Spleen (tissue), 11 donors: ENCODE data around the gene BHLHE23. TPM values are rescaled to one million over a fixed set of nuclear protein-coding genes. Genes with fewer than 3 reads are reported as not detected.

Source experiments
- DNase-seq: peaks from one replicate; pipeline ENCODE4 v3.0.0-alpha.2; 2020
- H3K27ac ChIP-seq, 8 donors: fragments of 200-600 bp; sonication (generic) in 7 of 8; 1 replicate in 4 of 8; 2 replicates in 4 of 8; pipeline versions ENCODE4 v1.5.0 to v1.8.0; 2016 to 2021; ENCODE audit warnings: inconsistent platforms in 4 of 8, mild to moderate bottlenecking in 4 of 8, moderate library complexity in 1 of 8
- H3K27me3 ChIP-seq, 7 donors: fragments of 200-600 bp; sonication (generic) in 6 of 7; replicated peaks in 1 of 7; 1 replicate in 4 of 7; 2 replicates in 3 of 7; pipeline versions ENCODE4 v1.5.0 to v1.8.0; 2016 to 2021; ENCODE audit warnings: inconsistent platforms in 3 of 7, mild to moderate bottlenecking in 1 of 7
- H3K36me3 ChIP-seq, 6 donors: fragments of 200-600 bp; sonication (generic) in 5 of 6; 1 replicate in 4 of 6; 2 replicates in 2 of 6; pipeline versions ENCODE4 v1.5.0 to v1.8.0; 2016 to 2021; ENCODE audit warnings: inconsistent platforms in 2 of 6
- H3K4me1 ChIP-seq, 6 donors: fragments of 200-600 bp; sonication (generic) in 5 of 6; 1 replicate in 3 of 6; 2 replicates in 3 of 6; pipeline versions ENCODE4 v1.5.0 to v1.8.0; 2016 to 2021; ENCODE audit warnings: inconsistent platforms in 3 of 6
- H3K4me3 ChIP-seq, 8 donors: fragments of 200-600 bp; sonication (generic) in 7 of 8; 1 replicate in 4 of 8; 2 replicates in 4 of 8; pipeline versions ENCODE4 v1.5.0 to v1.8.0; 2016 to 2021; ENCODE audit warnings: inconsistent platforms in 4 of 8, mild to moderate bottlenecking in 4 of 8, moderate library complexity in 2 of 8
- H3K9me3 ChIP-seq, 8 donors: fragments of 200-600 bp; sonication (generic) in 7 of 8; 1 replicate in 4 of 8; 2 replicates in 4 of 8; pipeline versions ENCODE4 v1.5.0 to v1.8.0; 2016 to 2021; ENCODE audit warnings: inconsistent platforms in 4 of 8
- CTCF ChIP-seq, 11 experiments: fragments of 200-600 bp in 7 of 11; fragments of 450-650 bp in 4 of 11; sonication (generic) in 4 of 11; IDR thresholded peaks in 8 of 11; conservative IDR thresholded peaks in 3 of 11; 1 replicate in 7 of 11; 2 replicates in 4 of 11; pipeline versions ENCODE4 v1.4.0 to v1.8.0; 2016 to 2021; ENCODE audit warnings: antibody characterized with exemption in 11 of 11, inconsistent platforms in 4 of 11, mild to moderate bottlenecking in 1 of 11
- POLR2A ChIP-seq, 3 donors: fragments of 450-650 bp; IDR thresholded peaks; one replicate each; pipeline ENCODE4 v1.5.1; 2017; ENCODE audit warnings: antibody characterized with exemption in 3 of 3, mild to moderate bottlenecking in 1 of 3
- POLR2AphosphoS5 ChIP-seq, 3 donors: sonication (generic); formaldehyde crosslinking; IDR thresholded peaks; one replicate each; pipeline ENCODE4 v1.5.1; 2017; ENCODE audit warnings: antibody characterized with exemption in 3 of 3
- WGBS, 5 donors: extraction: QIAGEN DNeasy Blood & Tissue Kit in 3 of 5; methylation state at CpG; one replicate each; pipeline versions ENCODE4 v1.1.5 to v1.1.7; 2013 to 2018; 5-methylcytosine and 5-hydroxymethylcytosine counted together
- intact Hi-C: fragments of 100-400 bp; cut with DNase I; formaldehyde crosslinking; loops from one replicate; pipeline ENCODE4 v1.15.0; 2023; ENCODE audit warnings: low total_unique reads
- polyA plus RNA-seq, 3 donors: library from polyadenylated mRNA; stranded (reverse); fragments of 200-250 nt; gene quantifications; one replicate each; pipeline ENCODE4 v1.2.1, GENCODE V29; 2013
- total RNA-seq, 7 donors: library from RNA; depleted of rRNA in 3 of 7; stranded (reverse); fragments of >200 nt in 3 of 7; fragmentation: NEBNext Ultra II Directional in 4 of 7; extraction: Animal tissue kit (Norgen Biotek cat#: 25700) in 4 of 7; gene quantifications; one replicate each; pipeline versions ENCODE4 v1.1.0 to v1.2.1, GENCODE V29; 2016 to 2021
- donor health status: healthy with polysubstance abuse.
- donor health status: DM: no; HTN: no; CAD: no; lungs with moderate emphysema.
- donor health status: DM: no; HTN: no; CAD: no.
- donor health status: Bipolar disorder and iron deficiency.
- donor health status: healthy.
- donor health status: DM: no; HTN: no; CAD: no.
- donor health status: DM: yes; HTN: yes; CAD: no.

The BHLHE23 gene
- total and polyA plus RNA-seq, 10 donors, result not detected

GRCh38 chr20:62990306-62990825, 16.4 kb downstream of the BHLHE23 start:
- Histone ChIP-seq H3K4me1 (peaks cover 0 to 10% (median 0%) of the 10 kb centered on the region in 6 donors), H3K36me3 (no peaks in the 10 kb centered on the region), H3K9me3 (no peaks in the 10 kb centered on the region), H3K27ac (no peak overlapping the region), H3K4me3 (no peak overlapping the region), H3K27me3 (peaks cover 0 to 87% (median 13%) of the 10 kb centered on the region in 7 donors)
- TF ChIP-seq POLR2A (IDR thresholded peaks at IDR 0.05) (no peak), POLR2AphosphoS5 (IDR thresholded peaks at IDR 0.05) (no peak), CTCF (IDR thresholded peaks at IDR 0.05 in 8 of 11, conservative IDR thresholded peaks at IDR 0.05 in 3 of 11) (no peak)
- WGBS, 5 donors, result 74 to 88% (median 84%) methylated on average over 19 to 22 of the region's 22 CpGs
- intact Hi-C loops, result no loop called here
- DNase-seq, result no peak

GRCh38 chr20:62989201-62989601, 17.6 kb downstream of the BHLHE23 start:
- no peak for TF ChIP-seq POLR2AphosphoS5 (IDR thresholded peaks at IDR 0.05)
- no peak for TF ChIP-seq POLR2A (IDR thresholded peaks at IDR 0.05)
- no peak for TF ChIP-seq CTCF (IDR thresholded peaks at IDR 0.05 in 8 of 11, conservative IDR thresholded peaks at IDR 0.05 in 3 of 11)

GRCh38 chr20:62987114-62987513, 19.6 kb downstream of the BHLHE23 start:
- Histone ChIP-seq H3K27me3 (peaks cover 0 to 91% (median 21%) of the 10 kb centered on the region in 7 donors), H3K27ac (no peak overlapping the region), H3K4me3 (no peak overlapping the region), H3K4me1 (peaks cover 0 to 15% (median 3%) of the 10 kb centered on the region in 6 donors), H3K36me3 (no peaks in the 10 kb centered on the region), H3K9me3 (no peaks in the 10 kb centered on the region)
- 59 to 77% (median 74%) methylated on average over 7 to 10 of the region's 10 CpGs for WGBS, 5 donors
- no peak for TF ChIP-seq POLR2A (IDR thresholded peaks at IDR 0.05)
- TF ChIP-seq CTCF (IDR thresholded peaks at IDR 0.05 in 8 of 11, conservative IDR thresholded peaks at IDR 0.05 in 3 of 11), result no peak
- no peak for TF ChIP-seq POLR2AphosphoS5 (IDR thresholded peaks at IDR 0.05)
- DNase-seq, result no peak
- intact Hi-C loops, result no loop called here

More at GRCh38 chr20:62989201-62989601, 17.6 kb downstream of the BHLHE23 start:
- Histone ChIP-seq H3K4me1 (peaks cover 0 to 10% (median 0%) of the 10 kb centered on the region in 6 donors), H3K27me3 (peaks cover 0 to 87% (median 17%) of the 10 kb centered on the region in 7 donors), H3K4me3 (peak overlapping the region in 2 of 8 donors; percentile 20 to 45), H3K27ac (no peak overlapping the region), H3K9me3 (no peaks in the 10 kb centered on the region), H3K36me3 (no peaks in the 10 kb centered on the region)
- DNase-seq, result no peak
- 24 to 36% (median 27%) methylated on average over 11 of the region's 11 CpGs for WGBS, 5 donors
- intact Hi-C loops, result no loop called here

GRCh38 chr20:62986257-62986800, 20.4 kb downstream of the BHLHE23 start:
- no peak for DNase-seq
- no peak for TF ChIP-seq POLR2AphosphoS5 (IDR thresholded peaks at IDR 0.05)
- no peak for TF ChIP-seq POLR2A (IDR thresholded peaks at IDR 0.05)
- TF ChIP-seq CTCF (IDR thresholded peaks at IDR 0.05 in 8 of 11, conservative IDR thresholded peaks at IDR 0.05 in 3 of 11), result no peak
- no peak overlapping the region for H3K4me3 ChIP-seq
- intact Hi-C loops, result no loop called here
- peaks cover 0 to 91% (median 29%) of the 10 kb centered on the region in 7 donors for H3K27me3 ChIP-seq
- H3K9me3 ChIP-seq, result no peaks in the 10 kb centered on the region
- 70 to 90% (median 76%) methylated on average over 5 to 6 of the region's 6 CpGs for WGBS, 5 donors
- H3K36me3 ChIP-seq, result no peaks in the 10 kb centered on the region
- no peak overlapping the region for H3K27ac ChIP-seq
- peaks cover 0 to 23% (median 11%) of the 10 kb centered on the region in 6 donors for H3K4me1 ChIP-seq
